Ureter (tissue), 1 donor: ENCODE measurements around the gene ZNF581. TPM values are rescaled to one million over a fixed set of nuclear protein-coding genes. Genes with fewer than 3 reads are reported as not detected.

Experiments used
- DNase-seq: peaks from one replicate; pipeline ENCODE4 v3.0.0-alpha.2; 2020; ENCODE audit warnings: low spot score
- total RNA-seq: library from RNA; stranded (reverse); gene quantifications from one replicate; pipeline ENCODE4 v1.2.4, GENCODE V29; 2023
- donor health status: DM: yes; HTN: yes; CAD: no.

The ZNF581 gene
- total RNA-seq, 1 donor from 2014 or later = 22.7 TPM

DNA sequence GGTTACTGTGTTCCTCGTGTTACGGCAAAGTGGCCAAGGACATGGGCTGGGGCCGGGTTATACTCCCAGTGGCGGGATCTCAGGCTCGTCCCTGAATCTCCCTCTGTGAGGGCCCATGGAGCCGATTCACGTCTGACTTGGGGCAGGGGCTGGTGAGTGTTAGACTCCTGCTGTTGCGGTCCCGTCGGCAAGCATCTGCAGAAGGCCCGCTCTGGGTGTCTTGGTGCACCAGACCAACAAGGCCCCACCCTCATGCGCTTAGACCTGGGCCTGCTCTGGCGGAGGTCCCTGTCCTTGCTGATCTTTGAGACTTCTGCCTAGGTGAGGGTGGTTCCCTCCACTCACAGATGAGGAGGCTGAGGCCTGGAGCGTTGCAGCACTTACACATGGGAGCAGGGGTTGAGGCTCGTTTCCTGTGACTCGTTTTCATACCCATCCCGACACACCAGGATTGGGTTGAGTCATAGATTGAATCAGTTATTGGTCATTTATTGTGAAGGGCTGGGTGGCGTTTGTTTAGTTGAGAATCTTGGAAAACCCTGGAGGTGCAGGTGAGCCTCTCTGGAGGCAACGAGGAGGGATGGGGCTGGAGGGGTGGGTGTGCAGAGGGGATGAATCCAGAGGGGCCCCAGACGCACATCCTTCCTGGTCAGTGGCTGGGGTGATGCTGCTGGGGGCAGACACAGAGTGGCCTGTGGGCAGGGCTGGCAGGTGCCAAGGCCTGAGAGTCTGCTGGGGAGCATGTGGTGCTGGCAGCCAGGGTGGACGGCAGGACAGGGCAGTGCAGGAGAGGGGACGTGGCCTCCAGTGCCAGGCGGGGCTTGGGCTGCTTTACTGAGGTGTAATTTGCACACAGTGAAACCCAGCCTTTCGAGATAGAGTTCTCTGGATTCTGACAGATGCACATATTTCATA, 36.2 kb downstream of the ZNF581 start:
- no peak for DNase-seq

GRCh38 chr19:55680339-55681130, 37.1 kb downstream of the ZNF581 start:
- no peak for DNase-seq

GRCh38 chr19:55681131-55682092, 38.0 kb downstream of the ZNF581 start:
- DNase-seq = no peak

- DNase-seq = no peak
Measured at GRCh38 chr19:55683449-55684261, 40.2 kb downstream of the ZNF581 start.

DNA sequence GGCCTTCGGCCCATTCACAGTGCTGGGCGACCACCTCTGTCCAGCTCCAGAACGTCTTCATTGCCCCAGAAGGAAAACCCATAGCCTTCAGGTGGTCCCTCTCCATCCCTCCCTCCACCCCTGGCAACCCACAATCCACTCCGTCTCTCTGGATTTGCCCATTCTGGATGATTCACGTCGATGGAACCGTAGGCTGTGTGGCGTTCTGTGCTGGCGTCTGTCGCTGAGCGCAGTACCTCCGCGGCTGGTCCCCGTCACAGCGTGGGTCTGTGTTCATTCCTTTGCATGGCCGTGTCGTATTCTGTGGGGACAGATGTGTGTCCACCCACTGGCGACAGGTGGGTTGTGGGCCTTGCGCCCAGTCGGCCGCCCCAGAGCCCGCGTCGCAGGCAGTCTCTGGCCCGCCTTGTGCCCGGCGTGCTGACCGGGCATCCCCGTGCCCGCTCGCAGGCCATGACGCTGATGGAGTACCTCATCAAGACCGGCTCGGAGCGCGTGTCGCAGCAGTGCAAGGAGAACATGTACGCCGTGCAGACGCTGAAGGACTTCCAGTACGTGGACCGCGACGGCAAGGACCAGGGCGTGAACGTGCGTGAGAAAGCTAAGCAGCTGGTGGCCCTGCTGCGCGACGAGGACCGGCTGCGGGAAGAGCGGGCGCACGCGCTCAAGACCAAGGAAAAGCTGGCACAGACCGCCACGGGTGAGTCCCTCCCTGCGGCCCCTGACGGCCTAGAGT, 41.7 kb downstream of the ZNF581 start:
- no peak for DNase-seq

DNA sequence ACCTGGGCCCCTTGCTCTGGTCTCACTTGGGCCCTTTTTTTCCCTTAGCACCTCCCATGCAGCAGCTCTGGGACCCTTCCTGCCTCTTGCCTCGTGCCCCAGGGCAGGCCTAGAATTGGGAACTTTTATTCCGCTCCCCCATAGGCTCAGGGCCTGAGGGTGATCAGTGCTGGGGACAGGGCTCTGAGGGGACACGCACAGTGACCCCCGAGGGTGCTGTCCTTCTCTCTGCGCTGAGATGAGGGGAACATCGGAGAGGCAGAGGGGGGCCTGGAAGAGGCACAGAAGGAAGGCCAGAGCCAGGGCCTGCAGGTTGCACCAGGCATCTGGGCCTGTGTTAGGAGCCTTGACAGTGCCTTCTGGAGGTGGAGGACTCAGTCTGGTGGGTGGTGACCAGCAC, 42.3 kb downstream of the ZNF581 start:
- DNase-seq = no peak

DNA sequence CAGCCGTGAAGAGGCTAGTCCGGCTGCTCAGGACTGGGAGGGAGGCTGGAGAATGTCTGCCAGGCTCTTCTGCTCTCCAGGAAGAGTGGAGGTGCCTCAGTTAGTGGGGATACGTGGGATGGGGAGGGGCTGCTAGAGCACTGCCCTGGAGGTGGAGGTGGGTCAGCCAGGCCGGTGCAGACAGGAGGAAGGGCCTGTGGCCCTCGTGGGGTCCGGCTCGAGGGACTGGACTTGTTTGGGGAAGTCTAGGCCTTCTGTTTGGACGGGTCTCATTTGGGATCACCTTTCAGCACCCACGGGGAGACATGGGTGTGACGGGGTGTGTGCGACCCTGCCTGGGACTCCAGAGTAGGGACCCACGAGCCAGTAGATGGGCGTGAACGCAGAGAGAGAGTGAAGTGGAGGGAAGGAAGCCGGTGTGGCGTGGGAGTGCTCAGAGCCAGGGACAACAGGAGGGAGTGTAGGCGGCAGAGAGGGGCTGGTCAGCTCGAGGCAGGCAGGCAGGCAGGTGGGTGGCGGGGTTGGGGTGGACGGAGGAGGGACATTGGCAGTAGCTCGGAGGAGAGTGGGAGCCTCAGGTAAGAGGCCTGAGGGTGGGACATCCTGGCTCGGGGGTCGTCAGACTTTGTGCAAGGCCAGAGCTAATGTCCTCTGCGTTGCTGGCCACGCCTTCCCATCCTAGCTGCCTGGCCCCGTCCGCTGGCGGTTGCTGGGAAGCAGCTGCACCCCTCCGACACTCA, 43.0 kb downstream of the ZNF581 start:
- DNase-seq = no peak

DNA sequence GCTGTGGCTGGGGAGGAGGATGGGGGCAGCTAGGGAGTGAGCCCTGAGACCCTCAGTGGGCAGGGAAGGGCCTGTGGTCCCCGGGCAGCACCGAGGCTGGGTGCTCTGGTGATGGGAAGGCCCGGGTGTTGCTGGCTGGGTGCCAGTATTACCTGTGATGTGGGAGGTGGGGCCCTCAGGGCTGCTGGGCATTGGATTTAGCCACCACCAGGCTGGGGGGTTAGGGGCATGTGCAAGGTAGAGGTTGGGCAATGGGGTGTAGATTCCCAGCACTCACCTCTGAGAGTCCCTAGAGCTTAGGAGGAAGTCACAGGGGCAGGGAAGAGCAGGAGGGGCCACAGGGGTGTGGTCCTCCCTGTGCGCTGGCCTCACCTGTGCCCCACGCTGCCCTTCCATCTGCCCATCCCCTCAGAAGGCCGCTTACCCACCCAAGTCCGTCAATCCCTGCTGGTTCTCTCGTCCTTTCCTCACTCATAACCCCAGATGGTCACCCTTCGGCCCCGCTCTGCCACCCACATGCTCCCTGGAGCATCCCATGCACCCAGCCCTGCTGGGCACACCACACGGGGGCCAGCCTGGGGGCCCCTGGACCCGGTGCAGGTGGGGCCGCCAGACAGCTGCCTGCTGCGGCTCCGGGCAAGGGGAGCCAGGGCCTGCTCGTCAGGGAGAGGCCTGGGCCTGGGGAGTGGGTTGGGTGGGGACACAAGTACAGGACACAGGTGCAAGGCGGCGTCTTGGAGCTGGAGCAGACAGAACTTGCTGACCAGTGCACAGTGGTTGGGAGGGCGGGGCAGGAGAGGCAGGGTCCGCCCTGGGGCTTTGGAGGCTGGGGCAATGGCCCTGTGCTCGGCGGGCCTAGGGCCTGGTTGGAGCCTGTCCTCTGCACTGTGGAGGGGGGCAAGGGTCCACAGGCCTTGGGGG, 44.1 kb downstream of the ZNF581 start:
- no peak for DNase-seq

DNA sequence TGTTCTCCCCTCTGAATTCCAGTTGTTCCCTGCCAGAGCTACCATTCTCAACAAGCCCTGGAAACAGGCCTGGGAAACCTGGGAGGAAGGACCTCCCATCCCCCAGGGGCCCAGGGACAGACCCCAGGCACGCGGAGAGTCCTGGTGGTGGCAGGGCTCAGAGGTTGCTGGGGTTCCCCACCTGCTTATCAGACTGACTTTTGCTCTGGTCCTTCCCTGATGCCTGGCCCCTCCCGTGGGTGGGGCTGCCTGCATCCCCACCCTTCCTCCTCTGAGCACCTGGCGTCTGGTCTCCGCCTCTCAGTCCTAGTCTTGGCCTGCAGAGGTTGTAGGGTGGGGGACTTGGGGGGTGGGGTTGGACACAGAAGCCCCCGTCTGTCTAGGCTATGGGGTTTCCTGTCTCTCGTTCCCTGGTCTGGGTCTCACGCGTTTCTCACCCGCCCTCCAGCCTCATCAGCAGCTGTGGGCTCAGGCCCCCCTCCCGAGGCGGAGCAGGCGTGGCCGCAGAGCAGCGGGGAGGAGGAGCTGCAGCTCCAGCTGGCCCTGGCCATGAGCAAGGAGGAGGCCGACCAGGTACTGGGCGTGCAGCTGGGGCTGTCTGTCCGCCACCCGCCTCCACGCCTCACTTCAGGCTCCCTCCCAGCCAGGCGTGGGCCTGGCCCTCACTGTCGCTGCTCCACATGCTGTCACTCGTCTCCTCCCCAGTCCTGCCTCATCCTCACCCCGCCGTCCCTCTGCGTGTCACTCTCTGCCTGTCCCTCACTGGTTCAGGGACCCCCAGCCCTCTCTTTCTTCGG, 45.2 kb downstream of the ZNF581 start:
- no peak for DNase-seq

DNA sequence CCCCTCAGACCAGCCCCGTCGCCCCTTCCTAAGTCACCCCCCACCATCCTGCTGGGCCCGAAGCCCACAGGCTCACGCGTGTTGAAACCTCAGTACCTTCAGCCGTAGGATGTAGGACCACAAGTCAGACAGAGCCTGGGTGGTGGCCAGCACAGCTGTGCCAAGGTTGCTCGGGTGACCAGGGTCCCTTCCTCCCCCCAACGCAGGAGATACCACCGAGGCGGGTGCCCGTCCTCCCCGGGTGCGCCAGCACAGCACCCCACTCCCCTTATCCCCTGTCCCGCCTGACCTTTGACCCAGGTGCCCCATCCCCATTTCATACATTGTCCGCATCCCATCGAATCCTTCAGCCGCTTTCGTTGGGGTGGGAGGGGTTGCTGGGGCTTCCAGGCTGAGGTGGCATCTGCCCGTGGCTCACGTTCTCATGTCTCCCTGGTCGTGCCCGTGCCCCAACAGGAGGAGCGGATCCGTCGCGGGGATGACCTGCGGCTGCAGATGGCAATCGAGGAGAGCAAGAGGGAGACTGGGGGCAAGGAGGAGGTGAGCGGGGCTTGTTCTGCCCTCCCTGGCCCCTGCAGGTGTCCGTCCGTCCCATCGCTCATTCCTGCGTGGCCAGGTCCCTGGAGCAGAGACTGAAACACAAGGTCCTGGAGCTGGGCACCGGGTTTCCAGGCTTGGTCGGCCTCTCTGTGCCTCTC, 46.1 kb downstream of the ZNF581 start:
- no peak for DNase-seq

- no peak for DNase-seq
Measured at GRCh38 chr19:55690109-55690768, 46.8 kb downstream of the ZNF581 start.

DNA sequence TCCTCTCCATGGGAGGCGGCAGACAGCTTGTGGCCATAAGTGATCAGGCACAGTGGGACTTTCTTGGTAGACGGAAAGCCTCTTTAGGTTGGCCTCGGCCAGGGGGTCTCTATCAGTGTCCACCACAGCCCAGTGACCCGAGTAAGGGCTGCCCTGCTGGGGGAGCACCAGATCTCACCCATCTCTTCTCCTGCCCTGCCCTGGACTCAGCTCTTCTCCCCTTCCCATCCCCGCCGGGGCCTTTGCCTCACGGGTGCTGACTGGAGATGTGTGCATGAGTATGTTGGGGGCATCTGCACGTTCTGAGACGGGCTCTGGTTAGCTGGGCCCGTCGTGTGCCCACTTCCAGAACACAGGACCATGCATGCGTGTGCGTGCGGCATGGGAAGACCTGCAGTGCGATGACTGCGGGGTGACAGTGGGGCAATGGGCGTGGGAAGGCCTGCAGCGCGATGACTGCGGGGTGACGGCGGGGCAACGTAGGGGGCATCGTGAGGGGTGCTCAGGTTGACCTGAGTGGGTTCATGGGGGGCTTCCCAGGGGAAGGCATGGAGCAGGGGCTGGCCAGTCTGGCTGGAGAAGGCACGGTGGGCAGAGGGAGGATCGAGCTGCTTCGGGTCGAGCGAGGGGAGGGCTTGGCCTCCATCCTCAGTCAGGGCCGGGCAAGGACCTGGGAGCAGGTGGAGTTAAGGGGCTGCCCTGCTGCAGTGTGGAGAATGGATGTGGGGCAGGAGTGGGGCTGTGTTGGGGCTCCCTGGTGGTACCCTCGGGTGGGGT, 47.5 kb downstream of the ZNF581 start:
- DNase-seq = no peak

DNA sequence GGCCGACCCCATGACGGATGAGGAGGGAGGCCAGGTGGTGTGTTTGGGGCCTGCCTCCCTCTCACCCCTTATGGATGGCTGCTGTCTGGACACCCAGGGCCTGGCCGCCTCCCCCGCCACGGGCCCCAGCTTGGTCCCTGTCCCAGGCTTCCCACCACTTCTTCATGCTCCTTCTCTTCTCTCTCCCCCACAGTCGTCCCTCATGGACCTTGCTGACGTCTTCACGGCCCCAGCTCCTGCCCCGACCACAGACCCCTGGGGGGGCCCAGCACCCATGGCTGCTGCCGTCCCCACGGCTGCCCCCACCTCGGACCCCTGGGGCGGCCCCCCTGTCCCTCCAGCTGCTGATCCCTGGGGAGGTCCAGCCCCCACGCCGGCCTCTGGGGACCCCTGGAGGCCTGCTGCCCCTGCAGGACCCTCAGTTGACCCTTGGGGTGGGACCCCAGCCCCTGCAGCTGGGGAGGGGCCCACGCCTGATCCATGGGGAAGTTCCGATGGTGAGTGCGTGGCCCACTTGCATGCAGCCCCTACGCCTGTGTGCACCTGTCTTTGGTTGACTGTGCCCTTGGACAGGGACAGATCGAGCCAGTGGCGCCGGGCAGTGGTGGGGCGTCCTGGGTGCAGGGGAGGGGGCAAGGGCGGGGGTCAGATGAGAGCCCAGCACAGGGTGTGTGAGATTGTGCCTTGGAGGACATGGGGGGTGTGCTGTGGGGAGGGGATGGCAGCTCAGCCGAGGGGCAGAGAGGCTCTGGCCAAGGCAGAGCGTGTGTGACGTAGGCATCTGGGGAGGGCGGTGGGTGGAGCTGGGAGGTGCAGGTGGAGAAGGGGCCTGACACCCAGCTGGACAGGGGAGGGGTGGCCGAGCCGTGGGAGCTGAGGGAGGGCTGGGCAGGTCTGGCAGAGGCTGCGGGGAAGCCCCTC, 48.4 kb downstream of the ZNF581 start:
- no peak for DNase-seq

DNA sequence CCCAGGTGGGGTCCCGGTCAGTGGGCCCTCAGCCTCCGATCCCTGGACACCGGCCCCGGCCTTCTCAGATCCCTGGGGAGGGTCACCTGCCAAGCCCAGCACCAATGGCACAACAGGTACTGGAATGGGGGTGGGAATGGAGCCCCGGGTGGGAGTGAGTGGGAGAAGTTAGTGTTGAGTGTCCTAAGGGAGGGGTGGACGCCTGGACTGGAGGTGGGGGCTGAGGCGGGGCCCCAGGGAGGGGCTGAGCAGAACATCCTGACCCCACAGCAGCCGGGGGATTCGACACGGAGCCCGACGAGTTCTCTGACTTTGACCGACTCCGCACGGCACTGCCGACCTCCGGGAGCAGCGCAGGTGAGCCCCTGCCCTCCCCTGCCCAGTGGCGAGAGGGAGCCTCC, 49.2 kb downstream of the ZNF581 start:
- no peak for DNase-seq
